ENCODE results near the gene MDM1.

MDM1 gene

GRCh38 chr12:68281322-68282077 is 50.7 kb downstream of the MDM1 start:
- no peak for DNase-seq (ENCODE audit: extremely low read depth in 1 of 2, low read depth in 1 of 2)

GRCh38 chr12:68280240-68280639 is 51.9 kb downstream of the MDM1 start:
- no peak for DNase-seq (ENCODE audit: extremely low read depth in 1 of 2, low read depth in 1 of 2)

DNA sequence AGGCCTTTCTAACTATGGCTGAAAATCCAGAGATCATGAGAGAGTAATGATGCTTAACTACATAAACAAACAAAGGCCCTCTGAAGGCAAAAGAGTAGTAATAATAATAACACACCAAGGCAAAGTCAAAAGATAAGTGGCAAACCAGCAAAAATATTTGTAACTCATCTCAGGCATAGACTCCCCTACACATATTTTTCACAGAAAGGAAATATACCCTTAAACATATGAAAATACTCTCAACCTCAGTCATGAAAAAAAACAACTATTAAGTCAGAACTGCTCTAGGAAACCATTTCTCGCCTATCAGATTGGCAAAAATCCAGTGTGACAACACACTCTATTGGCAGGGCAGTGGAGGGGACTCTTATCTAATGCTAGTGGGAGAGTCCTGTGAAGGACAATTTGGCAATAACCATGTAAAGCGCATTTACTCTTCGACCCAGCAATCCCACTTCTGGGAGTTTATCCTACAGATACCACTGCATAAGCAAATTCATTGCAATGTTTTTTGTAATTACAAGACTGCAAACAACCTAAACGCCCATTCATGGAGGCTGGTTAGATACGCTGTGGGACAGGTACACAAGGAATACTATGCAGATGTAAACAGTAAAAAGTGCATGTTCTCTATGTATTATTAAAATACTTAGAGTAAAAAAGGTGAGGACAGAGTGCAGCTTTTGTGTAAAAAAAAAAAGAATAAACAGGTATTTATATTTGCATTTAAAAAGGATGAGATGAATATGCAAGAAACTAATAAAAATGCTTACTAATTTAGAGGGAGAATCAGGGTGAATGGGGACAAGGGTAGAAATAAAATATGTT is 52.7 kb downstream of the MDM1 start:
- DNase-seq (ENCODE audit: extremely low read depth in 1 of 2, low read depth in 1 of 2): no peak

- no peak for DNase-seq (ENCODE audit: extremely low read depth in 1 of 2, low read depth in 1 of 2)
These were observed 55.7 kb downstream of the MDM1 start for GRCh38 chr12:68276402-68276930.

- no peak for DNase-seq (ENCODE audit: extremely low read depth in 1 of 2, low read depth in 1 of 2)
These were observed 59.4 kb downstream of the MDM1 start for GRCh38 chr12:68272732-68273131.

DNA sequence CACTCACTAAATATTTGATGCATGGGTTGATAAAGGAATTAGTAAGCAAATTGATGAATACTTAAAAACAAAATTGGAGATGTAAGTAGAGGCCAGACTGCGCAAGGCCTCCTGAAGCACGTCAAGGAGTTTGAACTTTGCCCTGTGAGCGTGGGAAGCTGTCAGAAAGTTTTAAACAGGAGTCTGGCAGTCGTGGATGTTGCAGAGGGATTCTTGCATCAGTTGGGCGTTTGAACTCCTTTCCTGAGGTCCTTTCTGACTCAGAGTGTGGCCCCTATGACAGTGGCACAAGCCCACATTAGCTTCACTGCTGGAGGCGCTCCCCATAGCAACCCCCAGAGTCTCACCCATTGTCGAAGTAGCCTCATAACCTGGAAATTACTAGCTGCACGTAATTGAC is 60.8 kb downstream of the MDM1 start:
- no peak for DNase-seq (ENCODE audit: extremely low read depth in 1 of 2, low read depth in 1 of 2)

DNA sequence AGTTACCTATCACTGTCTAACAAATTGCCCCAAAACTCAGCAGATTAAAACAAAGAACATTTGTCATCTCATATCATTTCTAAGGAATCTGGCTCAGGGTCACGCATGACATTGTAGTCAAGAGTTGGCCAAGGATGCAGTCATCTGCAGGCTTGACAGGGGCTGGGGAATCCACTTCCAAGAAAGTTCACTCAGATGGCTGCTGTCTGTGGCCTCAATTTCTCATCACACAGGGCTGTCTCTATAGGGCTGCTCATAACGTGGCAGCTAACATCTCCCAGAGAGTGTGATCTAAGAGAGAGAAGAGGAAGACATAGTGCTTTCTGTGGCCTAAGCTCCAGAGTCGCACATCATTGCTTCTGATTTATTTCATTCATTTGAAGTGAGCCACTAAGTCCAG is 61.8 kb downstream of the MDM1 start:
- no peak for DNase-seq (ENCODE audit: extremely low read depth in 1 of 2, low read depth in 1 of 2)

- no peak for DNase-seq (ENCODE audit: extremely low read depth in 1 of 2, low read depth in 1 of 2)
These were observed 62.4 kb downstream of the MDM1 start for GRCh38 chr12:68269779-68270178.

DNA sequence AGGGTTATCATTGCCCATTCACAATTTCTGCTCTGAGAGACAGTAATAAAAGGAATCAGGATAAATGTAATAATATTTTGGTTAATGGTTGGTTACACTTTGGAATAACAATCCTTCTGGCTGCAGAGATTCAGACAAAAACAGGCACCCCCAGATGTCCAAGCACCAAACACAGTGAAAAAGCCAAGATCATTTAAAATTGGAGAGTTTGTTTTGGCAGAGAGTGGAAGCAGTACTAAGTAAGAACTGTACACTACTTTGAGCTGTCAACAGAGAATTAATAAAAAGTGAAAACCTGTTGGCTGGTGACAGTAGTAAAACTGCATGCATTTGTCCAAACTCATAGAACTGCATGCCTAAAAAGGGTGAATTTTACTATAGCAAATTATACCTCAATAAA is 63.2 kb downstream of the MDM1 start:
- no peak for DNase-seq (ENCODE audit: extremely low read depth in 1 of 2, low read depth in 1 of 2)

DNA sequence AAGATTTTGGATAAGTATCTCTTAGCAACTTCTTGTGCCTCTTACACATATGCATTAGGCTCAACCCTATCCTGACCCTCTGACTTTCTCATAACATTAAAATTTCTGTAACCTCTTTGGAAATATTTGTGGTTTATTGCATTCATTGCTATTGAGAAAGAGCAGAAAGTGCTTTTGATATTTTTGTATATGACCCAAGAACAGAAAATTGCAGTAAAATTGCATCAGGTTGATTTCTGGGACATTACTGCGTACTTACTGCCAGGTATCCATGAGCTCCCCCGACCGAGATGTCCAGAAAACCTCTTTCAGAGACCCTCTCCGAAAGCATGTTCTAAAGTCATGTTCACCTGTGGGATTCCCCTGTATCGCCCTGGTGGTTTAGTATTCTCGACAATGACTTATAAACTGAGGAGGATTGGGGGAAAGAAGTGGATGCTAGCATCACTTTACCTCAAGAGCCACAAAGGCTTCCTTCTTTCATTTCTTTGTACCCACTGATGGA is 64.2 kb downstream of the MDM1 start:
- no peak for DNase-seq (ENCODE audit: extremely low read depth in 1 of 2, low read depth in 1 of 2)

DNA sequence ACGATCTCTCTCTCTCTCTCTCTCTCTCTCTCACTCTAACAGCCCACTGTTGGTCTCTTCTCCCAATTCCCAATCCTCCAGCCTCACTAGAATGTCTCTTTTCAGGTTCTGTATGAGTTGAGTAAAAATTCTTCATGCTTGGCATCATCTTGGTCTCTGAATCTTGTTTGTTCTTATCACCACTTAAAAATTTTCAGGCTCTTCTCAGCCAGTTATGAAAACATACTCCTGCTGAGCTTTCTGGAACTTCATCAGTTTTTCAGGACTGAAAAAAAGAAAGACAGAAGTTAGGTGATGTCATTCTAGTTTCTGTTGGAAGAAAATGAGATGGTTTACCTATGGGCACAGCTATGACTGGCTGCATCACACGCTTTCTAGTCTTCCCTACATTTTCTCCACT is 67.3 kb downstream of the MDM1 start:
- no peak for DNase-seq (ENCODE audit: extremely low read depth in 1 of 2, low read depth in 1 of 2)

GRCh38 chr12:68264158-68264855 is 67.9 kb downstream of the MDM1 start:
- no peak for DNase-seq (ENCODE audit: extremely low read depth in 1 of 2, low read depth in 1 of 2)

GRCh38 chr12:68263366-68263765 is 68.8 kb downstream of the MDM1 start:
- no peak for DNase-seq (ENCODE audit: extremely low read depth in 1 of 2, low read depth in 1 of 2)

- no peak for DNase-seq (ENCODE audit: extremely low read depth in 1 of 2, low read depth in 1 of 2)
These were observed 70.3 kb downstream of the MDM1 start for GRCh38 chr12:68261896-68262295.

DNA sequence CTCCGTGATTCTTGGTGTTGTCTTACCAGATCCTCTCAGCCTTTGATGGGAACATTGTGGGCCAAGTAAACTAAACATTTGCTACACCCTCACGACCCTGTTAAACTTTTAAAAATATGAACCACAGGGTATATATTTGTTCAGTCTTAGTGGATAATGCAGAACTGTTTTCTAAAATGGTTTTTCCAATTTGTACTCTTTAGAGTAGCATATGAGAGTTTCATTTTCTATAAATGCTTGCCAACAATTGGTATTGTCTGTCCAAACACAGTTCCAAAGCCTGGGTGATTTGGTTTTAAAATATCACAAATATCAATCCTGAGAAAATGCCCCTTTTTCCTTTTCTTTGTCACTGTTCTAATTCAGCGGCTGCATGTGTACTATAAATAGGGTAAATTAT is 72.0 kb downstream of the MDM1 start:
- DNase-seq (ENCODE audit: extremely low read depth in 1 of 2, low read depth in 1 of 2): no peak

DNA sequence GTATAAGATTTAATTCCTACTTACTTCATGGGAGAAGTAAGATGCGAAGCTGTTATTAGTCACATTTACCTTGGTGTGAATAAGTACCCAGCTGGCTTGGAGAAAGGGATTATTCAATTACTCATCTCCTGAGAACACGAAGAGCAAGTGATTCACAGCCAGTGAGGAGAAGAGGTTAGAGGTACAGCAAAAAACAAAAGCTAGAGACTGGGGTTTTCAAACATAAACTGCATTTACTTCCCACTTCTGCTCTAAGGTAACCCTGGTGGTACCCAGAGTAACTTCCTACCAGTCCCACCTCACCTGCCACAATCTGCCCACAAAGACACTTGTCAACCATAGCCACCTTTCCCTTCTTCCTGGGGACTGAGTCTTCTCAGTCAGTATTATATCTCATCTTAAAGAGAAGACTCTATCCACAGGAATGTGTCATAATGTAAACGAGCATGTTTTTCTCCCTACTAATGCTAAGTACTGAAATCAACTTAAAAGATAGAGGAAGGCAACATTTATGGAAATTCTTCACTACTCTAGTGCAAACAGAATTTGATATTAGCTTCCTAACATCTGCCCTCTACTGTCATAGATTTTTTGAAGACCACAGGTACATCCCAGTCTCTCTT is 72.7 kb downstream of the MDM1 start:
- peak in 1 of 2 donors; percentile 57 for DNase-seq (ENCODE audit: extremely low read depth in 1 of 2, low read depth in 1 of 2)

DNA sequence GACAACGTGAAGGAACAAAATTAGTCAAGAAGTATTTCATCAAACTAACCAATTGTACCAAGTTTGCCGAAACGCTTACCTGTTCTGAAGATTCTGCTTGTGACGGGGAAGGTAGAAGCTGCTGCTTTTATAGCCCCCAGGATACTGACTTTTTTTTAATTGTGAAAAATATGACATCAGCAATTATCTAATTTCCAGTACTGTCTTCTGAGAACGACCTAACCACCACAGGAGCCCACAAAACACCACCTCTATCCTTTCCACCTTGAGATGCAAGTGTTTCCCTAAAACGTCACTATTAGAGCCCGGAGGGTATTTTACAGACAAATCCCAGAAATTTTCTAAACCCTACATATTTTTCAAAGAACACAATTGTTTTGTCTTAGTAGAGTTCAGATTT is 78.7 kb downstream of the MDM1 start, which contains the start of gene IL22:
IL22 (minus strand) TSS at position 101 of the 400 bp plus-strand sequence. CDS start 156 bp downstream, outside the sequence.
- no peak for DNase-seq (ENCODE audit: extremely low read depth in 1 of 2, low read depth in 1 of 2)

DNA sequence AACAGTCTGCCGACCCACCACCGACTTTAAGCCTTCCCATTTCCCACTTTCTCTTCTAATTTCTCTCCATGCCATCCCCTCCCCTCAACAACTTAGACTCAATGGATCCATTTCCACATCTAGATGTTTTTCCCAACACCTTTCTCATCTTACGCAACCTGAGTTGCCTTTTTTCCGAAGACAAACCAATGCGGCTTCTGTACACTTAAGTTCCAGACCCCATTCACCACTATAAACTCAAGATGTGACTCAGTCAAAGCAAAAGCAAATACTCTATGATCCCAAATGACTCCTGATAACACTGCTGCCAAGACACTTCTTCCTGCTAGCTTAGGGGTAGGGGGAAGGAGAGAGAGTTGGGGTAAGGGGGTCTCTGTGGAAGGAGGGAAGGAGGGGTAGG is 80.1 kb downstream of the MDM1 start:
- no peak for DNase-seq (ENCODE audit: extremely low read depth in 1 of 2, low read depth in 1 of 2)

DNA sequence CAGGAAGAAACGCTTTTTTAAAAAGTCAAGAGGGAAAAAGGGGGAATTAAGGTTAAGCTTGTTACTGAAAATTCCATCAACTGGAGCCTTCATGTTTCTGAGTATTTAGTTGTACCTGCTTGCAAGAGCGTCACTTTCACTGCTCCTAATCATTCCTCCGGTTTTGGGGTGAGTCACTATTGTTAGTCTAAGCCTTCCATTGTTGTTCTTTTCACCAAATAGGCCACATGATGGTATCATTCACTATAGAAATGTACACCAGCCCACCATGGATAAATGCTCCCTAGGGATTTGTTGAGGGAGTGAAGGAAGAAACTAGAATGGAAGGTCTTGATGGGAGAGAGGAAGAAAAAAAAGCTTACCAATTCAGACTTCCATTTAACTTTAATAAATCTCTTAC is 81.7 kb downstream of the MDM1 start:
- DNase-seq (ENCODE audit: extremely low read depth in 1 of 2, low read depth in 1 of 2): no peak

GRCh38 chr12:68247785-68248184 is 84.4 kb downstream of the MDM1 start:
- DNase-seq (ENCODE audit: extremely low read depth in 1 of 2, low read depth in 1 of 2): no peak

DNA sequence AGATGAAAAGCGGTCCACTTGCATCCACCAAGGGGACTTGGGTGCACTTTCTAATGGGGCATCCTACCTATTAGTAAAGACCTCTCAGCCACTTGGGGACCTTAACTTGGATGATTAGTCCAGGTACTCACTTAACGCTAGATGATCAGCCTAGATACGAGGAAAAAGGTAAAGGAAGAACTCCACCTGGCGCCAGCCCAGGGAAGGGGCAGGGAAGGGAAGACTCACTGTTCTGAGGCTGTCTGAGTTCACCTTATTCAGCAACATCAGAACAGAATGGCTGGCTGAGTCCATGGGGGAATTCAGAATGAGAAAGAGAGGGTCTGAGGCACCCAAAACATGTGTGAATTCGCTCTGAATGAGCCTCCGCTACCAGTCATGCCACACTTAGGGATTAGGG is 85.8 kb downstream of the MDM1 start:
- no peak for DNase-seq (ENCODE audit: extremely low read depth in 1 of 2, low read depth in 1 of 2)

Data from stimulated activated CD8-positive, alpha-beta memory T cell treated with anti-CD3 and anti-CD28 coated beads, Interleukin-7, amount 100 ng/mL, for 48 hours (primary cell).